Left renal cortex interstitium (tissue), 4 donors: Measurements from ENCODE around the gene ZNF705A. TPM values are rescaled to one million over a fixed set of nuclear protein-coding genes. Genes with fewer than 3 reads are reported as not detected.
"Not testable (repeated sequence)": the region's sequence is repeated elsewhere in the genome, so short reads cannot be mapped to it uniquely, and the experiment has no call there.

ENCODE experiments used
- DNase-seq, 4 donors: peaks; one replicate each; pipeline ENCODE4 v3.0.0-alpha.2; 2013; ENCODE audit warnings: low read depth in 4 of 4, low spot score in 2 of 4, missing footprints in 1 of 4
- polyA plus RNA-seq, 4 donors: library from polyadenylated mRNA; unstranded; fragments of 120-200 nt; gene quantifications; one replicate each; pipeline ENCODE4 v1.2.1, GENCODE V29; 2013; ENCODE audit not compliant: insufficient read length in 4 of 4

The ZNF705A gene
- polyA plus RNA-seq, result under 1 TPM in 1 of 4 donors, not detected in 3; 0.11 TPM

- no peak for DNase-seq
These were observed at the start of gene ZNF705A for GRCh38 chr12:8156845-8157244. Gene ZNF705A, plus strand, starts transcription at chr12:8157015. Its CDS starts 15,611 bp downstream, at chr12:8172626.

- peak; percentile 23 to 69 (median 48) for DNase-seq
These were observed 47.9 kb upstream of the ZNF705A start for GRCh38 chr12:8108808-8109398.

GRCh38 chr12:8113117-8113516, 43.7 kb upstream of the ZNF705A start:
- not testable (repeated sequence) for DNase-seq

- no peak for DNase-seq
These were observed 36.6 kb upstream of the ZNF705A start for GRCh38 chr12:8120072-8120713.

- no peak for DNase-seq
These were observed 33.5 kb upstream of the ZNF705A start, which contains the start of gene CLEC4A for GRCh38 chr12:8123124-8123912. Gene CLEC4A, plus strand, starts transcription at chr12:8123617. Its CDS starts 262 bp downstream, at chr12:8123879.

- DNase-seq, result no peak
These were observed 29.7 kb upstream of the ZNF705A start for GRCh38 chr12:8127138-8127537.

GRCh38 chr12:8133636-8134397, 23.0 kb upstream of the ZNF705A start:
- DNase-seq, result not testable (repeated sequence)

- DNase-seq, result not testable (repeated sequence)
These were observed 22.4 kb upstream of the ZNF705A start for GRCh38 chr12:8134398-8134930.

GRCh38 chr12:8141647-8142046, 15.2 kb upstream of the ZNF705A start:
- not testable (repeated sequence) for DNase-seq

GRCh38 chr12:8143261-8143660, 13.6 kb upstream of the ZNF705A start:
- no peak for DNase-seq

GRCh38 chr12:8145754-8146441, 10.9 kb upstream of the ZNF705A start:
- peak in 1 of 4 donors; percentile 34 for DNase-seq

- DNase-seq, result no peak
These were observed 10.4 kb upstream of the ZNF705A start for GRCh38 chr12:8146442-8146771.

GRCh38 chr12:8154526-8154925, 2.3 kb upstream of the ZNF705A start:
- DNase-seq, result no peak

- no peak for DNase-seq
These were observed 399 bp upstream of the ZNF705A start for GRCh38 chr12:8156416-8156815.

GRCh38 chr12:8157484-8158198, 826 bp downstream of the ZNF705A start:
- DNase-seq, result no peak

- not testable (repeated sequence) for DNase-seq
These were observed 16.1 kb downstream of the ZNF705A start for GRCh38 chr12:8172911-8173310.

GRCh38 chr12:8179989-8180585, 23.3 kb downstream of the ZNF705A start:
- peak in 1 of 4 donors; percentile 44 for DNase-seq

- DNase-seq, result not testable (repeated sequence)
These were observed 24.5 kb downstream of the ZNF705A start for GRCh38 chr12:8181271-8181670.

- DNase-seq, result not testable (repeated sequence)
These were observed 26.1 kb downstream of the ZNF705A start for GRCh38 chr12:8182923-8183322.
